Spleen (tissue), 7 donors: ENCODE results near the gene DLG2.

Experiments used
- CTCF ChIP-seq, 11 experiments: fragments of 200-600 bp in 7 of 11; fragments of 450-650 bp in 4 of 11; sonication (generic) in 4 of 11; IDR thresholded peaks in 8 of 11; conservative IDR thresholded peaks in 3 of 11; 1 replicate in 7 of 11; 2 replicates in 4 of 11; pipeline versions ENCODE4 v1.4.0 to v1.8.0; 2016 to 2021; ENCODE audit warnings: antibody characterized with exemption in 11 of 11, inconsistent platforms in 4 of 11, mild to moderate bottlenecking in 1 of 11
- POLR2A ChIP-seq, 3 donors: fragments of 450-650 bp; IDR thresholded peaks; one replicate each; pipeline ENCODE4 v1.5.1; 2017; ENCODE audit warnings: antibody characterized with exemption in 3 of 3, mild to moderate bottlenecking in 1 of 3
- POLR2AphosphoS5 ChIP-seq, 3 donors: sonication (generic); formaldehyde crosslinking; IDR thresholded peaks; one replicate each; pipeline ENCODE4 v1.5.1; 2017; ENCODE audit warnings: antibody characterized with exemption in 3 of 3
- donor health status: DM: no; HTN: no; CAD: no; lungs with moderate emphysema.
- donor health status: DM: no; HTN: no; CAD: no.
- donor health status: DM: no; HTN: no; CAD: no.

DNA sequence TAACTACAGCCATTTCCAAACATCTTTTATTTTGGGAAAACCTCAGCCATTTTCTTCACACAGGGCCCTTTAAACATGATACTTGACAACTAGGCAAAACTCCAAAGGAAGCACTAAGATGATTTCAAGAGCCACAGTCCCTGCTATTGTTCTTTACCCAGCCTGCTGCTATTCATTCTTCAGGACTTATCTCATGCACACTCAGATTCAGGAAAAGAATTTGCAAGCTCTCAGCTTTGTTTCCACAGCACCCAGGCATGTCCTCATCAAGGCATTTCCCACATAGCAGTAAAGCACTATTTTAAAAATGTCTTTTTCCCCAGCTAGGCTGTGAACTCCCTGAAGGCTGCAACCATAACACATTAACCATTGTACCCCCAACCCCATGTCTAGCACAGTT, 1731.6 kb downstream of the DLG2 start:
- TF ChIP-seq CTCF (IDR thresholded peaks at IDR 0.05 in 8 of 11, conservative IDR thresholded peaks at IDR 0.05 in 3 of 11) (no peak), POLR2A (IDR thresholded peaks at IDR 0.05) (no peak), POLR2AphosphoS5 (IDR thresholded peaks at IDR 0.05) (no peak)
